Spleen (tissue), 11 donors: ENCODE measurements around the gene SLC39A3. TPM values are rescaled to one million over a fixed set of nuclear protein-coding genes. Genes with fewer than 3 reads are reported as not detected.

Experiments used
- DNase-seq: peaks from one replicate; pipeline ENCODE4 v3.0.0-alpha.2; 2020
- H3K27ac ChIP-seq, 8 donors: fragments of 200-600 bp; sonication (generic) in 7 of 8; 1 replicate in 4 of 8; 2 replicates in 4 of 8; pipeline versions ENCODE4 v1.5.0 to v1.8.0; 2016 to 2021; ENCODE audit warnings: inconsistent platforms in 4 of 8, mild to moderate bottlenecking in 4 of 8, moderate library complexity in 1 of 8
- H3K27me3 ChIP-seq, 7 donors: fragments of 200-600 bp; sonication (generic) in 6 of 7; replicated peaks in 1 of 7; 1 replicate in 4 of 7; 2 replicates in 3 of 7; pipeline versions ENCODE4 v1.5.0 to v1.8.0; 2016 to 2021; ENCODE audit warnings: inconsistent platforms in 3 of 7, mild to moderate bottlenecking in 1 of 7
- H3K36me3 ChIP-seq, 6 donors: fragments of 200-600 bp; sonication (generic) in 5 of 6; 1 replicate in 4 of 6; 2 replicates in 2 of 6; pipeline versions ENCODE4 v1.5.0 to v1.8.0; 2016 to 2021; ENCODE audit warnings: inconsistent platforms in 2 of 6
- H3K4me1 ChIP-seq, 6 donors: fragments of 200-600 bp; sonication (generic) in 5 of 6; 1 replicate in 3 of 6; 2 replicates in 3 of 6; pipeline versions ENCODE4 v1.5.0 to v1.8.0; 2016 to 2021; ENCODE audit warnings: inconsistent platforms in 3 of 6
- H3K4me3 ChIP-seq, 8 donors: fragments of 200-600 bp; sonication (generic) in 7 of 8; 1 replicate in 4 of 8; 2 replicates in 4 of 8; pipeline versions ENCODE4 v1.5.0 to v1.8.0; 2016 to 2021; ENCODE audit warnings: inconsistent platforms in 4 of 8, mild to moderate bottlenecking in 4 of 8, moderate library complexity in 2 of 8
- H3K9me3 ChIP-seq, 8 donors: fragments of 200-600 bp; sonication (generic) in 7 of 8; 1 replicate in 4 of 8; 2 replicates in 4 of 8; pipeline versions ENCODE4 v1.5.0 to v1.8.0; 2016 to 2021; ENCODE audit warnings: inconsistent platforms in 4 of 8
- POLR2A ChIP-seq, 3 donors: fragments of 450-650 bp; IDR thresholded peaks; one replicate each; pipeline ENCODE4 v1.5.1; 2017; ENCODE audit warnings: antibody characterized with exemption in 3 of 3, mild to moderate bottlenecking in 1 of 3
- POLR2AphosphoS5 ChIP-seq, 3 donors: sonication (generic); formaldehyde crosslinking; IDR thresholded peaks; one replicate each; pipeline ENCODE4 v1.5.1; 2017; ENCODE audit warnings: antibody characterized with exemption in 3 of 3
- WGBS, 5 donors: extraction: QIAGEN DNeasy Blood & Tissue Kit in 3 of 5; methylation state at CpG; one replicate each; pipeline versions ENCODE4 v1.1.5 to v1.1.7; 2013 to 2018; 5-methylcytosine and 5-hydroxymethylcytosine counted together
- intact Hi-C: fragments of 100-400 bp; cut with DNase I; formaldehyde crosslinking; loops from one replicate; pipeline ENCODE4 v1.15.0; 2023; ENCODE audit warnings: low total_unique reads
- polyA plus RNA-seq, 3 donors: library from polyadenylated mRNA; stranded (reverse); fragments of 200-250 nt; gene quantifications; one replicate each; pipeline ENCODE4 v1.2.1, GENCODE V29; 2013
- total RNA-seq, 7 donors: library from RNA; depleted of rRNA in 3 of 7; stranded (reverse); fragments of >200 nt in 3 of 7; fragmentation: NEBNext Ultra II Directional in 4 of 7; extraction: Animal tissue kit (Norgen Biotek cat#: 25700) in 4 of 7; gene quantifications; one replicate each; pipeline versions ENCODE4 v1.1.0 to v1.2.1, GENCODE V29; 2016 to 2021
- TF ChIP-seq, protein P1 (sequence below), 11 experiments: fragments of 200-600 bp in 7 of 11; fragments of 450-650 bp in 4 of 11; sonication (generic) in 4 of 11; IDR thresholded peaks in 8 of 11; conservative IDR thresholded peaks in 3 of 11; 1 replicate in 7 of 11; 2 replicates in 4 of 11; pipeline versions ENCODE4 v1.4.0 to v1.8.0; 2016 to 2021; ENCODE audit warnings: antibody characterized with exemption in 11 of 11, inconsistent platforms in 4 of 11, mild to moderate bottlenecking in 1 of 11
- donor health status: healthy with polysubstance abuse.
- donor health status: DM: no; HTN: no; CAD: no; lungs with moderate emphysema.
- donor health status: DM: no; HTN: no; CAD: no.
- donor health status: Bipolar disorder and iron deficiency.
- donor health status: healthy.
- donor health status: DM: no; HTN: no; CAD: no.
- donor health status: DM: yes; HTN: yes; CAD: no.

The SLC39A3 gene
- total and polyA plus RNA-seq, 10 donors = 19.1 to 42.6 (median 27.4) TPM

- intact Hi-C loops = no loop called here
- DNase-seq = no peak
- no peak overlapping the region for H3K27ac ChIP-seq
- 39 to 68% (median 55%) methylated on average over 6 to 7 of the region's 7 CpGs for WGBS, 5 donors
- H3K36me3 ChIP-seq = no peaks in the 10 kb centered on the region
- peaks cover 0 to 50% (median 26%) of the 10 kb centered on the region in 6 donors for H3K4me1 ChIP-seq
- no peak for TF ChIP-seq POLR2A (IDR thresholded peaks at IDR 0.05)
- TF ChIP-seq, protein P1, sequence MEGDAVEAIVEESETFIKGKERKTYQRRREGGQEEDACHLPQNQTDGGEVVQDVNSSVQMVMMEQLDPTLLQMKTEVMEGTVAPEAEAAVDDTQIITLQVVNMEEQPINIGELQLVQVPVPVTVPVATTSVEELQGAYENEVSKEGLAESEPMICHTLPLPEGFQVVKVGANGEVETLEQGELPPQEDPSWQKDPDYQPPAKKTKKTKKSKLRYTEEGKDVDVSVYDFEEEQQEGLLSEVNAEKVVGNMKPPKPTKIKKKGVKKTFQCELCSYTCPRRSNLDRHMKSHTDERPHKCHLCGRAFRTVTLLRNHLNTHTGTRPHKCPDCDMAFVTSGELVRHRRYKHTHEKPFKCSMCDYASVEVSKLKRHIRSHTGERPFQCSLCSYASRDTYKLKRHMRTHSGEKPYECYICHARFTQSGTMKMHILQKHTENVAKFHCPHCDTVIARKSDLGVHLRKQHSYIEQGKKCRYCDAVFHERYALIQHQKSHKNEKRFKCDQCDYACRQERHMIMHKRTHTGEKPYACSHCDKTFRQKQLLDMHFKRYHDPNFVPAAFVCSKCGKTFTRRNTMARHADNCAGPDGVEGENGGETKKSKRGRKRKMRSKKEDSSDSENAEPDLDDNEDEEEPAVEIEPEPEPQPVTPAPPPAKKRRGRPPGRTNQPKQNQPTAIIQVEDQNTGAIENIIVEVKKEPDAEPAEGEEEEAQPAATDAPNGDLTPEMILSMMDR (IDR thresholded peaks at IDR 0.05 in 8 of 11, conservative IDR thresholded peaks at IDR 0.05 in 3 of 11) = no peak
- no peak for TF ChIP-seq POLR2AphosphoS5 (IDR thresholded peaks at IDR 0.05)
- H3K4me3 ChIP-seq = peak overlapping the region in 1 of 8 donors; percentile 66
- H3K27me3 ChIP-seq = peaks cover 0 to 74% (median 30%) of the 10 kb centered on the region in 7 donors
- H3K9me3 ChIP-seq = peaks cover 0 to 18% (median 12%) of the 10 kb centered on the region in 8 donors
Measured at GRCh38 chr19:2719232-2719735, 20.5 kb downstream of the SLC39A3 start.

- no peak for DNase-seq
- TF ChIP-seq, protein P1 (IDR thresholded peaks at IDR 0.05 in 8 of 11, conservative IDR thresholded peaks at IDR 0.05 in 3 of 11) = no peak
- TF ChIP-seq POLR2A (IDR thresholded peaks at IDR 0.05) (no peak), POLR2AphosphoS5 (IDR thresholded peaks at IDR 0.05) (no peak)
- Histone ChIP-seq H3K4me1 (peaks cover 0 to 40% (median 26%) of the 10 kb centered on the region in 6 donors), H3K27ac (no peak overlapping the region), H3K9me3 (peaks cover 0 to 18% (median 12%) of the 10 kb centered on the region in 8 donors), H3K4me3 (no peak overlapping the region), H3K27me3 (peaks cover 0 to 61% (median 30%) of the 10 kb centered on the region in 7 donors), H3K36me3 (no peaks in the 10 kb centered on the region)
- 81 to 88% (median 86%) methylated on average over 43 to 52 of the region's 52 CpGs for WGBS, 5 donors
- intact Hi-C loops = no loop called here
Measured at GRCh38 chr19:2717638-2718541, 21.9 kb downstream of the SLC39A3 start.

GRCh38 chr19:2716722-2717637 is 22.8 kb downstream of the SLC39A3 start:
- H3K36me3 ChIP-seq = no peaks in the 10 kb centered on the region
- peaks cover 0 to 52% (median 22%) of the 10 kb centered on the region in 7 donors for H3K27me3 ChIP-seq
- no peak for TF ChIP-seq POLR2AphosphoS5 (IDR thresholded peaks at IDR 0.05)
- no peak for TF ChIP-seq POLR2A (IDR thresholded peaks at IDR 0.05)
- TF ChIP-seq, protein P1 (IDR thresholded peaks at IDR 0.05 in 8 of 11, conservative IDR thresholded peaks at IDR 0.05 in 3 of 11) = no peak
- WGBS, 5 donors = 89 to 95% (median 92%) methylated on average over 29 to 51 of the region's 51 CpGs
- no peak for DNase-seq
- intact Hi-C loops = no loop called here
- no peak overlapping the region for H3K4me3 ChIP-seq
- H3K4me1 ChIP-seq = peaks cover 0 to 31% (median 21%) of the 10 kb centered on the region in 6 donors
- peaks cover 0 to 18% (median 12%) of the 10 kb centered on the region in 8 donors for H3K9me3 ChIP-seq
- no peak overlapping the region for H3K27ac ChIP-seq
